DOHH2 (cell line): ENCODE results near the gene KCTD1.

Source experiments
- CTCF ChIP-seq: fragments of 200-600 bp; sonication (generic); IDR thresholded peaks from one replicate; pipeline ENCODE4 v1.5.1; 2014; ENCODE audit warnings: antibody characterized with exemption, mild to moderate bottlenecking, low read depth, low read length; ENCODE audit not compliant: poor library complexity, severe bottlenecking
- EZH2phosphoT487 ChIP-seq: fragments of 200-600 bp; sonication (generic); IDR thresholded peaks from 2 replicates; pipeline ENCODE4 v1.6.1; 2017; ENCODE audit warnings: borderline replicate concordance, mild to moderate bottlenecking, antibody characterized with exemption, low read length, moderate library complexity, mixed read lengths

- TF ChIP-seq EZH2phosphoT487: no peak
- no peak for TF ChIP-seq CTCF
Measured at GRCh38 chr18:26416652-26417150, 131.7 kb downstream of the KCTD1 start.
